Right cardiac atrium (tissue), 5 donors: ENCODE data around the gene PPP1R9A. TPM values are rescaled to one million over a fixed set of nuclear protein-coding genes. Genes with fewer than 3 reads are reported as not detected.

Experiments
- ATAC-seq, 2 donors: fragments of 200-7000 bp; cut with Tn5 transposase; one replicate each; pipeline versions ENCODE4 v1.8.0 to v1.9.1; 2020; ENCODE audit warnings: moderate library complexity in 2 of 2, mild to moderate bottlenecking in 1 of 2
- DNase-seq, 3 donors: peaks; one replicate each; pipeline ENCODE4 v3.0.0-alpha.2; 2020
- H3K27ac ChIP-seq: one replicate; pipeline ENCODE4 v1.5.1; 2013; ENCODE audit warnings: mild to moderate bottlenecking, low read length, control low read depth, moderate library complexity
- H3K27me3 ChIP-seq: one replicate; pipeline ENCODE4 v1.6.1; 2013; ENCODE audit not compliant: control insufficient read depth, insufficient read depth
- H3K4me1 ChIP-seq: one replicate; pipeline ENCODE4 v1.6.1; 2013; ENCODE audit warnings: low read length; ENCODE audit not compliant: control insufficient read depth, insufficient read depth
- H3K4me3 ChIP-seq: one replicate; pipeline ENCODE4 v1.5.1; 2013; ENCODE audit warnings: low read length, control low read depth
- H3K9me3 ChIP-seq: one replicate; pipeline ENCODE4 v1.6.1; 2013; ENCODE audit warnings: low read length; ENCODE audit not compliant: control insufficient read depth
- WGBS: extraction: QIAGEN DNeasy Blood & Tissue Kit; methylation state at CpG from one replicate; pipeline ENCODE4 v1.1.7; 2013; 5-methylcytosine and 5-hydroxymethylcytosine counted together
- intact Hi-C, 4 donors: fragments of 100-400 bp; cut with DNase I; formaldehyde crosslinking; loops; one replicate each; pipeline versions ENCODE4 v1.11.0 to v1.14.0; 2022 to 2023
- polyA plus RNA-seq: library from polyadenylated mRNA; stranded (reverse); fragments of 200-250 nt; gene quantifications from one replicate; pipeline ENCODE4 v1.2.3, GENCODE V29; 2013
- total RNA-seq, 4 donors: library from RNA; stranded (reverse); fragmentation: NEBNext Ultra II Directional; extraction: Animal tissue kit (Norgen Biotek cat#: 25700); gene quantifications; one replicate each; pipeline ENCODE4 v1.2.1, GENCODE V29; 2021
- donor health status: healthy with polysubstance abuse.
- donor health status: DM: no; HTN: yes; CAD: no.
- donor health status: DM: no; HTN: no; CAD: no.
- donor health status: DM: no; HTN: yes; CAD: no; lungs with severe emphysema.
- donor health status: DM: yes; HTN: yes; CAD: no.

Gene PPP1R9A
- total and polyA plus RNA-seq, 5 donors = 3.7 to 37.3 (median 28.5) TPM

DNA sequence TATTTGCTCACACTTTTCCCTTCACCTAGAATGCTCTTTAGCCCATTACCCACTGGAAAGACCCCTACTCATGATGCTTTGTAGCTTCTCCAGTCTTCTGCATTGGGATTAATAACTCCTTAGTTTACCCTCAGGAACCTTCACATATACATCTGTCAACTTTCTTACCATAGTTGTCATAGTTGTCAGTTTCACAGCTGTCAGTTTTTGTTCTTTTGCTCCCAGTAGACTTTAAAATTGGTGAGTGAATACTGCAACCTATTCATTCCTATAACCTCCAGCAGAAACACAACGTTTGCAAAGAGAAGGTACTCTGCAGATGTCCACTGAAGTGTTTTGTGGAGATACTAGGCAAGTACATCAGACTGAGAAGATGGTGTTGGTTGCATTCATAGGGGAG, 414.3 kb downstream of the PPP1R9A start:
- intact Hi-C loops = no loop called here
- 71% methylated on average over 1 of the region's 1 CpG for WGBS
- Histone ChIP-seq H3K9me3 (no peaks in the 10 kb centered on the region), H3K4me3 (no peak overlapping the region), H3K4me1 (no peaks in the 10 kb centered on the region), H3K27ac (no peak overlapping the region), H3K27me3 (no peaks in the 10 kb centered on the region)
- no peak for DNase-seq
- no peak for ATAC-seq

DNA sequence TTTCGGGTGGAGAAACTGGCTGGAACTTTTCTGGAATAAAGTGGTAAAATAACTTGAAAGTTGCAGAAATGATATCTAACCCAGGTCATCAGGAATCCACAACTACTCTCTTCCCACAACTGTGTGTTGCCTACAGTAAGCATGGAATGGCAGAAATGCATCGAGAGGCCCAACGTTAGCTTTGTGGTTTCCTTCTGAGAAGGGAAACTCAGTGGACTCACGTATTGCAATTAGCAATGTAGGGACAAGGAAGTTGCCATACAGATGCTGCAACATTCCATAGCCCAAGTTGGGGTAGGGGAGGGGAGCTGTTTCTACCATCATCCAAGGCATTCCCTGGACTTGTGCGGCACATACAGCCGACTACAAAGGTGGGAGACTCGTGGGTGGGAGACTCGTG, 415.0 kb downstream of the PPP1R9A start:
- H3K27ac ChIP-seq = no peak overlapping the region
- ATAC-seq = no peak
- H3K4me3 ChIP-seq = no peak overlapping the region
- H3K27me3 ChIP-seq = no peaks in the 10 kb centered on the region
- H3K4me1 ChIP-seq = no peaks in the 10 kb centered on the region
- no peak for DNase-seq
- intact Hi-C loops = no loop called here
- 88% methylated on average over 8 of the region's 8 CpGs for WGBS
- H3K9me3 ChIP-seq = no peaks in the 10 kb centered on the region

DNA sequence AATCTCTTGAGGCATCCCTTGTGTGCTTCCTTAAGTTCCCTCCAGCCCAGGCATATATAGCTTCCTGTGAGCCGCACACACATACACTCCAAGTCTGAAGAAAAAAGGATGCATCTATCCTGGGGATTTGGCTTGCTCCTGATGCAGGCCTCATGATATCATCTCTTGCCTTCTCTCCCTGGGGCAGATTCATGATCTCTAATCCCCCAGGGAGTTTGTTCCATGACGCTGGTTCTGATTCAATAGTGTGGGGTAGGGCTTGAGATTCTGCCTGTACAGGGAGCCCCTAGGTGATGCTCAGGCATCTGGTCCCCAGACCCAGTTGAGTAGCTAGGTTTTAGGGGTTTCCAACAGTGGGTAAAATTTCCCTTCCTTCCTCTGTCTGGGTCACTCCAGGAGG, 415.5 kb downstream of the PPP1R9A start:
- WGBS = 61% methylated on average over 2 of the region's 2 CpGs
- intact Hi-C loops = no loop called here
- no peak for ATAC-seq
- H3K9me3 ChIP-seq = no peaks in the 10 kb centered on the region
- DNase-seq = no peak
- H3K27me3 ChIP-seq = no peaks in the 10 kb centered on the region
- H3K4me3 ChIP-seq = no peak overlapping the region
- H3K4me1 ChIP-seq = no peaks in the 10 kb centered on the region
- H3K27ac ChIP-seq = no peak overlapping the region

DNA sequence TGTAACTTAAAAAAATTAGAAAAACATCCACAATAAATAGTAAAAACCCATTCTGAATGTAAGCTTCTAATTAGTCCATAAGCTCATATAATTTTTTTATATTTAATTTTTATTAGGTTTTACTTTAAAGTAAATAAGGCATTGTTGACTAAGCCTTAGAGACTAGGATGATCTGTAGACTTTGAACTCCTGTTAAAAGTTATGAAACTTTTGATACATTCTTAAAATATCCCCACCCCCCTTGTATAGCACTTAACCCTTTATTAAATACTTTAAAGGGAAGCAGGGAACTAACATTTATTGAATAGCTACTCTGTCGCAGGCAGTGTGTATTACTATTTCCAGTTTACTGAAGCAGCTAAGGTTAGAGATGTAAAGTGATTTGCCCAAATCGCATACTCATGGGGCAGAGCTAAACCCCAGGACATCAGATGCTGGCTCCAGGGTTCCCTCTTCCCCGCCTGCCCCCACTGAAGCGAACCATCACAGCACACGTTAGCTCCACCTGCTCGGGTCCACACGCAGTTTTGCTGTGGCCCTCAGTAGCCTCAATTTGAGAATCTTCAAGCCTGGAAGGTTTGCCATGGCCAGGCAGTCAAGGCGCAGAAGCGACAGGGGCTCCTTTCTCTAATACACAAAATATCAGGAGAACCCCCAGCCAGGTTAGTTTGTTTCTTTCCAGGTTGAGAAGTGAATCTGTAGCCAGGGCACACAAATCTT, 416.2 kb downstream of the PPP1R9A start:
- no peak for ATAC-seq
- WGBS = 82% methylated on average over 9 of the region's 9 CpGs
- no peak overlapping the region for H3K4me3 ChIP-seq
- intact Hi-C loops = no loop called here
- no peaks in the 10 kb centered on the region for H3K4me1 ChIP-seq
- no peak overlapping the region for H3K27ac ChIP-seq
- H3K27me3 ChIP-seq = no peaks in the 10 kb centered on the region
- no peaks in the 10 kb centered on the region for H3K9me3 ChIP-seq
- DNase-seq = no peak

DNA sequence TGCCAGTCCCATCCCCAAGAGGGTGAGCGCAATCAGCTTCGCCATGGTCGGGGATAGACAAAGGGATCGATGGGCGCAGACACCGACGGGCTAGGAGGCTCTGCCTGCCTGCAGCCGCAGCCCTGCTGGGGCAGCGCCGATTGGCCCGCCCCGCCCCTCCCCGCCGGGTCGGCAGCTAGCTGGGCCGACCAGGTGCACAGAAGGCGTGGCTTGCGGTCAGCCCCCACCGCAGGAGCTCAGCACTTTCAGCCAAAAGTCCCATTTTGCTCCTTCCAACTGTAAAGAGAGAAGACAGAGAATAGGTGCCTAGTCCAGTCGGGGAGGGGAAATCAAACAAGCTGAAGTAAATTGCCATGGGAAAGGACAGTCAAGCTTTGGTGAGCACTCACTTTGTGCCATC, 417.0 kb downstream of the PPP1R9A start, which contains the start of gene PON1:
Gene PON1, minus strand, starts transcription at position 102 of the 400 bp plus-strand sequence. Its CDS starts 57 bp downstream, at position 45.
- DNase-seq (no peak), ATAC-seq (no peak)
- Histone ChIP-seq H3K9me3 (no peaks in the 10 kb centered on the region), H3K27me3 (no peaks in the 10 kb centered on the region), H3K4me3 (no peak within 1 kb of the TSS), H3K27ac (no peak within 1 kb of the TSS), H3K4me1 (no peaks in the 10 kb centered on the region)
- intact Hi-C loops = no loop called here
- 20% methylated on average over 20 of the region's 20 CpGs for WGBS

DNA sequence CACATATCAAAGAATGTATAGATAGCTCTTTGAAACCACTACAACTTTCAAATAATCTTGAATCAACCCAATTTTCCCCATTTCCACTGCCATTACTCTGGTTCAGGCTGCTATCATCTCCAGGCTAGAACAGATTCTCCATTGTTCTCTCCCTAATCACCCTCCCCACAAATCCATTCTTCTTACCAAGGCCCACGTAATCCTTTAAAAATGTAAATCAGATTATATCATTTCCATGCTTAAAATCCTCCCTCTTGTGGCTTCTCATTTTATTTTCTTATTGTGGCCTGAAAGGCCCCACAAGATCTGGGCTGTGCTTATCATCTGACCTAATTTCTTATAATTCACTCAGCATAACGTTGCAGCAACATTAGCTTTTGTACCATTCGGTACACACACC, 420.0 kb downstream of the PPP1R9A start:
- intact Hi-C loops = no loop called here
- ATAC-seq (no peak), DNase-seq (no peak)
- H3K4me1 ChIP-seq = no peaks in the 10 kb centered on the region
- 50% methylated on average over 3 of the region's 3 CpGs for WGBS
- no peak overlapping the region for H3K4me3 ChIP-seq
- H3K9me3 ChIP-seq = no peaks in the 10 kb centered on the region
- H3K27ac ChIP-seq = no peak overlapping the region
- H3K27me3 ChIP-seq = no peaks in the 10 kb centered on the region

DNA sequence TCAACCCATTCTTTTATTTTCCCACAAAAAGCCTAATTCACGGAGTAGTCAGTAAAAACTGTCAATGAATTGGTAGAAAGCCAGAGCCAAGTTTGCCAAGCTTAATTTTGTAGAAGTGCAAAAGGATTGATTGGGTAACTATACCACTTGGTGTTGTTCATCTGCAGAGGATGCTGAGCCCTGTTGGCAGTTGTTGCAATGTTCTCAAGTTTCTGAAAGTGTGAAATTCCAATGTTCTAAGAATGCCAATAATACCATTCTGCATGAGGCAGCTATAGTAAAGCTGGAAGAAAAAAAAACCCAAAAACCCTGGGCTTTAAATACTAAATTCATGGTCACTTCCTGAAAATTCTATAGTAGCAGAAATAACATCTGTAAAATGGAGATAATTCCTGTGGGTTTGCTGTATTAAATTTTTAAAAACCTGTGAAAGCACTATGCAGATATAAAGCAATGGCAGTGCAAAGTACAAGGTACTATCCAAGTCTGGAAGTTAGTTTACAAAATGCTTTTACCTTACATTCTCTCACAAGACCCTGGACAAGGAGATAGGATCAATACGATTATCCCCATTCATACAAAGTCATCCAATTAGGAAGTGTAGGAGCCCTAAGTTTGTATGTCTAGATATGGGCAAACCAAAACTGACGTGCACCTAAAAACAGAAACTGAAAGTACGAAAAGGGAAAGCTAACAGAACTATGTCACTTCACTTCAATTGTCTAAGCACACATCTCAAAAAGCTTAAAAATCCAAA, 423.0 kb downstream of the PPP1R9A start:
- WGBS = 37% methylated on average over 4 of the region's 4 CpGs
- no peaks in the 10 kb centered on the region for H3K4me1 ChIP-seq
- intact Hi-C loops = no loop called here
- no peaks in the 10 kb centered on the region for H3K9me3 ChIP-seq
- ATAC-seq (peak in 1 of 2 donors; percentile 29), DNase-seq (no peak)
- H3K27me3 ChIP-seq = no peaks in the 10 kb centered on the region
- peak overlapping the region; percentile 37 for H3K4me3 ChIP-seq
- no peak overlapping the region for H3K27ac ChIP-seq

DNA sequence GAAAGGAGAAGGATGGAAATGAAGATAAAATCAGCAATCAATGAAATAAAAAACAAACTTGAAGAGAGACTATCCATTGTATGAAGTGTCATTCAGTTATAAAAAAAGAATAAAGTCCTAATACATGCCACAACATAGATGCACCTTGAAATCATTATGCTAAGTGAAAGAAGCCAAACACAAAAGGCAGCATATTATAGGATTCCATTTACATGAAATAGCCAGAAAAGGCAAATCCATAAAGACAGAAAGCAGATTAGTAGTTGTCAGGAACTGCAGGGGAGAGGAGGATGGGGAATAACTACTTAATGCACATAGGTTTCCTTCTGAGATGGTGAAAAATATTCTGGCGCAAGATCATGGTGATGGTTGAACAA, 423.6 kb downstream of the PPP1R9A start:
- Histone ChIP-seq H3K9me3 (no peaks in the 10 kb centered on the region), H3K27me3 (no peaks in the 10 kb centered on the region), H3K4me3 (peak overlapping the region; percentile 37), H3K4me1 (no peaks in the 10 kb centered on the region), H3K27ac (no peak overlapping the region)
- intact Hi-C loops = no loop called here
- no peak for DNase-seq
- no peak for ATAC-seq
- 98% methylated on average over 1 of the region's 1 CpG for WGBS

DNA sequence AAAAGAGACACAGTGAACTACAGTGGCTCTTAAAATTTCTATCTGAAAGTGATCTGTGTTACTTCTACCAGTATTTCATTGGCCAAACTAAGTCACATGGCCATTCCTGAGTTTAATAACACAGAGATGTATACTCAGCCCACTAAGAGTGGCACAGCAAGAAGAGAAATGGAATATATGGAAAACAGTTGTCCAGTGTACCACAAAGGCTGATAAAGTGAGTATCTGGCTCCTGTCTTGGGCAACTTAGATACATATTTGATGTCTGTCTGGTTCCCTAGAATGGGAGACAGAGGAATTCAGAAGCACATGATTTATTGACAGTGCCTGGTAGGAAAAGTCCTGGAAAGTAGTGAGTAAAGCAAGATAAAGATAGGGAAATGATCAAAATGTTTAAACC, 427.1 kb downstream of the PPP1R9A start:
- Histone ChIP-seq H3K4me3 (no peak overlapping the region), H3K9me3 (no peaks in the 10 kb centered on the region), H3K4me1 (no peaks in the 10 kb centered on the region), H3K27ac (no peak overlapping the region), H3K27me3 (no peaks in the 10 kb centered on the region)
- DNase-seq = no peak
- no peak for ATAC-seq
- intact Hi-C loops = no loop called here

DNA sequence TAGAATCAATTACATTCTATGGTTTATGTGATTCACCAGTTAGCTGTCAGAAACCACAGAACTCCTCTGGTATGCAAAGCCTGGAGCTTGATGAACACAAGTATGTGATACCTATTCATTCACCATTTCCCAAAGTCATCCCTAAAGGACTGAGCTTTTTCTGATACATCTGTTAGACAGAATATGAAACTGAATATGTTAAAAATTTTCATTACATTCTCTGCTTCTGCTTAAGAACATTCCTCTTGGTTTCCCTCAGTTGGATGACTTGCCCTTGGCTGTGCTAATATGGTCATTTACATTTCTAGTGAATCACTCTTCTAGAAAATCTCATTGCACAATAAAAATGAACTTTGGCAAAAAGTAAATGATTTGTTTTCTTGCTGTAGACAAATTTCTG, 427.7 kb downstream of the PPP1R9A start:
- Histone ChIP-seq H3K4me1 (no peaks in the 10 kb centered on the region), H3K4me3 (no peak overlapping the region), H3K27ac (no peak overlapping the region), H3K9me3 (no peaks in the 10 kb centered on the region), H3K27me3 (no peaks in the 10 kb centered on the region)
- DNase-seq = no peak
- intact Hi-C loops = no loop called here
- ATAC-seq = no peak

DNA sequence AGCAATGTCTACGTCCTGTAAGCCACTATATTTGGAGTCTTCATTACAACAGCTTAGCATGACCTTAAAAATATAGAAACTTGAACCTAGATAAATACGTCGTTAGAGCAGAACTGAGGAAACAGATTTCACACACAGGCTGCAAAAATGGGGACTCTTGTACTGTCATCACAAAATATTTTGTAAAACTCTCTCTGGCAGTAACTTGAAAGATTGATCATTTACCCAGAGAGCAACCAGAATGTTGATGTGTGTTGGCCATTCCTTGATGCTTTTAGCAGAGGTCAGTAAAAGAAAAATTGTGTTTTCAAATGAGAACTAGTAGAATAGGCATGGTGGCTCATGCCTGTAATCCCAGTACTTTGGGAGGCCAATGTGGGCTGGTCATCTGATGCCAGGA, 431.4 kb downstream of the PPP1R9A start:
- intact Hi-C loops = no loop called here
- H3K4me1 ChIP-seq = no peaks in the 10 kb centered on the region
- H3K9me3 ChIP-seq = no peaks in the 10 kb centered on the region
- no peak overlapping the region for H3K27ac ChIP-seq
- DNase-seq (no peak), ATAC-seq (no peak)
- 67% methylated on average over 3 of the region's 3 CpGs for WGBS
- H3K27me3 ChIP-seq = no peaks in the 10 kb centered on the region
- H3K4me3 ChIP-seq = no peak overlapping the region
